SU-DHL-6 (cell line): ENCODE results near the gene KIF2A.

ENCODE experiments used
- H2AFZ ChIP-seq: fragments of 200-600 bp; sonication (generic); 2 replicates; pipeline ENCODE4 v1.6.1; 2014; ENCODE audit warnings: low read depth, mild to moderate bottlenecking, moderate library complexity, mixed read lengths, antibody characterized with exemption, low read length; ENCODE audit not compliant: severe bottlenecking
- H3F3A ChIP-seq: fragments of 200-600 bp; shearing (Covaris generic); 2 replicates; pipeline ENCODE4 v1.6.0; 2016; ENCODE audit warnings: antibody characterized with exemption, mild to moderate bottlenecking; ENCODE audit not compliant: insufficient read depth
- H3K27ac ChIP-seq: fragments of 200-600 bp; sonication (generic); 2 replicates; pipeline ENCODE4 v1.5.1; 2016; ENCODE audit warnings: low read depth, mild to moderate bottlenecking, low read length, moderate library complexity, mixed read lengths
- H3K27me3 ChIP-seq: fragments of 200-600 bp; sonication (generic), shearing (Covaris generic); 2 replicates; pipeline ENCODE4 v1.6.0; 2014; ENCODE audit warnings: mild to moderate bottlenecking, low read length
- H3K36me3 ChIP-seq: fragments of 200-600 bp; sonication (generic); 2 replicates; pipeline ENCODE4 v1.6.1; 2014; ENCODE audit warnings: mild to moderate bottlenecking, low read length, mixed read lengths
- H3K4me2 ChIP-seq: fragments of 300-600, 200-600 bp; shearing (Covaris generic), sonication (generic); 2 replicates; pipeline ENCODE4 v1.6.0; 2014; ENCODE audit warnings: low read length, low read depth, mild to moderate bottlenecking; ENCODE audit not compliant: poor library complexity, severe bottlenecking
- H3K4me3 ChIP-seq: fragments of 200-600 bp; sonication (generic); 2 replicates; pipeline ENCODE4 v1.5.1; 2014; ENCODE audit warnings: antibody characterized with exemption, low read length, mild to moderate bottlenecking, mixed read lengths; ENCODE audit not compliant: insufficient read depth, poor library complexity, severe bottlenecking
- H3K79me2 ChIP-seq: fragments of 200-600 bp; sonication (generic); 2 replicates; pipeline ENCODE4 v1.6.1; 2014; ENCODE audit warnings: mild to moderate bottlenecking, low read length, moderate library complexity; ENCODE audit not compliant: insufficient read depth
- H3K9ac ChIP-seq: fragments of 200-600 bp; sonication (generic); 2 replicates; pipeline ENCODE4 v1.7.0; 2014; ENCODE audit warnings: mild to moderate bottlenecking, low read length
- H3K9me2 ChIP-seq: fragments of 200-600 bp; sonication (generic); replicated peaks from 2 replicates; pipeline ENCODE4 v1.6.1; 2014; ENCODE audit warnings: low read length; ENCODE audit not compliant: insufficient read depth
- H3K9me3 ChIP-seq: fragments of 200-600 bp; sonication (generic); 2 replicates; pipeline ENCODE4 v1.6.1; 2014; ENCODE audit warnings: low read length, mixed read lengths; ENCODE audit not compliant: insufficient read depth
- H4K20me1 ChIP-seq: fragments of 200-600 bp; sonication (generic); 2 replicates; pipeline ENCODE4 v1.6.1; 2014; ENCODE audit warnings: low read depth, mild to moderate bottlenecking, antibody characterized with exemption, low read length, moderate library complexity, mixed read lengths
- CTCF ChIP-seq: fragments of 200-600 bp; sonication (generic); IDR thresholded peaks from one replicate; pipeline ENCODE4 v1.5.1; 2017; ENCODE audit warnings: antibody characterized with exemption, mild to moderate bottlenecking, low read length, moderate library complexity; ENCODE audit not compliant: insufficient read depth, poor library complexity, severe bottlenecking
- EZH2phosphoT487 ChIP-seq: fragments of 200-600 bp; sonication (generic), shearing (Covaris generic); conservative IDR thresholded peaks from 2 replicates; pipeline ENCODE4 v1.6.1; 2018; ENCODE audit warnings: mild to moderate bottlenecking, antibody characterized with exemption, low read length, moderate library complexity, mixed read lengths

The KIF2A gene

GRCh38 chr5:62308439-62308838 is 2.4 kb downstream of the KIF2A start:
- H3K9ac ChIP-seq, result no peak overlapping the region
- H3K9me3 ChIP-seq, result no peaks in the 10 kb centered on the region
- peaks cover 7% of the 10 kb centered on the region; the same call in 1 of the 2 replicates for H3F3A ChIP-seq
- no peaks in the 10 kb centered on the region for H3K9me2 ChIP-seq
- peak overlapping the region; percentile 72 for H3K4me2 ChIP-seq
- peaks cover 39% of the 10 kb centered on the region for H4K20me1 ChIP-seq
- no peak overlapping the region for H3K27ac ChIP-seq
- peaks cover 72% of the 10 kb centered on the region for H3K79me2 ChIP-seq
- H3K4me3 ChIP-seq, result peak overlapping the region; percentile 97
- no peak overlapping the region for H2AFZ ChIP-seq
- TF ChIP-seq CTCF, result no peak
- peaks cover 3% of the 10 kb centered on the region; the same call in 1 of the 2 replicates for H3K36me3 ChIP-seq
- no peaks in the 10 kb centered on the region for H3K27me3 ChIP-seq

- peak overlapping the region; percentile 72 for H3K4me2 ChIP-seq
- no peak overlapping the region for H3K9ac ChIP-seq
- no peak overlapping the region for H2AFZ ChIP-seq
- H3K27me3 ChIP-seq, result no peaks in the 10 kb centered on the region
- H3K27ac ChIP-seq, result no peak overlapping the region
- TF ChIP-seq CTCF (no peak), EZH2phosphoT487 (no peak)
- no peaks in the 10 kb centered on the region for H3K9me2 ChIP-seq
- peaks cover 45% of the 10 kb centered on the region for H4K20me1 ChIP-seq
- no peaks in the 10 kb centered on the region for H3K9me3 ChIP-seq
- H3F3A ChIP-seq, result peaks cover 7% of the 10 kb centered on the region; the same call in 1 of the 2 replicates
- peaks cover 78% of the 10 kb centered on the region for H3K79me2 ChIP-seq
- peaks cover 3% of the 10 kb centered on the region; the same call in 1 of the 2 replicates for H3K36me3 ChIP-seq
- no peak overlapping the region for H3K4me3 ChIP-seq
Measured at GRCh38 chr5:62309107-62309506, 3.1 kb downstream of the KIF2A start.

- Histone ChIP-seq H2AFZ (no peak overlapping the region), H3K27me3 (no peaks in the 10 kb centered on the region), H3F3A (0 out of 2 replicates have a peak, but pooled peaks cover 4% of the 10 kb centered on the region), H4K20me1 (peaks cover 53% of the 10 kb centered on the region), H3K36me3 (peaks cover 3% of the 10 kb centered on the region; the same call in 1 of the 2 replicates), H3K4me3 (no peak overlapping the region), H3K4me2 (no peak overlapping the region), H3K79me2 (peaks cover 93% of the 10 kb centered on the region), H3K9me2 (no peaks in the 10 kb centered on the region), H3K27ac (no peak overlapping the region), H3K9me3 (no peaks in the 10 kb centered on the region), H3K9ac (no peak overlapping the region)
- TF ChIP-seq CTCF, result no peak
- no peak for TF ChIP-seq EZH2phosphoT487
Measured at GRCh38 chr5:62310426-62311143, 4.6 kb downstream of the KIF2A start.
